Lower lobe of right lung (tissue), 2 donors: ENCODE results near the gene BIRC2. TPM values are rescaled to one million over a fixed set of nuclear protein-coding genes. Genes with fewer than 3 reads are reported as not detected.

Source experiments
- ATAC-seq, 2 donors: fragments of 200-7000 bp; cut with Tn5 transposase; one replicate each; pipeline ENCODE4 v1.9.1; 2020 to 2022; ENCODE audit warnings: mild to moderate bottlenecking in 2 of 2, moderate library complexity in 2 of 2
- DNase-seq: peaks from one replicate; pipeline ENCODE4 v3.0.0-alpha.2; 2020
- H3K27ac ChIP-seq: fragments of 200-600 bp; one replicate; pipeline ENCODE4 v1.8.0; 2022
- H3K27me3 ChIP-seq: fragments of 200-600 bp; one replicate; pipeline ENCODE4 v1.8.0; 2022; ENCODE audit warnings: low read depth
- H3K36me3 ChIP-seq: fragments of 200-600 bp; one replicate; pipeline ENCODE4 v1.8.0; 2022; ENCODE audit warnings: mild to moderate bottlenecking
- H3K4me1 ChIP-seq: fragments of 200-600 bp; one replicate; pipeline ENCODE4 v1.8.0; 2022
- H3K4me3 ChIP-seq: fragments of 200-600 bp; one replicate; pipeline ENCODE4 v1.8.0; 2022; ENCODE audit warnings: mild to moderate bottlenecking
- H3K9me3 ChIP-seq: fragments of 200-600 bp; one replicate; pipeline ENCODE4 v1.8.0; 2022
- CTCF ChIP-seq: fragments of 200-600 bp; IDR thresholded peaks from one replicate; pipeline ENCODE4 v1.8.0; 2022; ENCODE audit warnings: antibody characterized with exemption, mild to moderate bottlenecking
- intact Hi-C: fragments of 100-400 bp; cut with DNase I; formaldehyde crosslinking; loops from one replicate; pipeline ENCODE4 v1.11.0; 2022
- total RNA-seq: library from RNA; stranded (reverse); fragmentation: NEBNext Ultra II Directional; extraction: Animal tissue kit (Norgen Biotek cat#: 25700); gene quantifications from one replicate; pipeline ENCODE4 v1.2.1, GENCODE V29; 2021
- donor health status: DM: no; HTN: yes; CAD: no; lungs with severe emphysema.

BIRC2 gene
- total RNA-seq, 1 donor from 2014 or later = 46.0 TPM

GRCh38 chr11:102398297-102398696 is 51.3 kb downstream of the BIRC2 start:
- peaks cover 69% of the 10 kb centered on the region for H3K36me3 ChIP-seq

GRCh38 chr11:102399189-102399588 is 52.2 kb downstream of the BIRC2 start:
- Histone ChIP-seq H3K27me3 (no peaks in the 10 kb centered on the region), H3K4me1 (no peaks in the 10 kb centered on the region), H3K9me3 (no peaks in the 10 kb centered on the region), H3K4me3 (no peak overlapping the region), H3K27ac (no peak overlapping the region), H3K36me3 (peaks cover 66% of the 10 kb centered on the region)
- ATAC-seq = no peak
- no peak for TF ChIP-seq CTCF
- no peak for DNase-seq
- intact Hi-C loops = no loop called here

More at GRCh38 chr11:102398297-102398696, 51.3 kb downstream of the BIRC2 start:
- no peak for TF ChIP-seq CTCF
- intact Hi-C loops = no loop called here
- Histone ChIP-seq H3K9me3 (no peaks in the 10 kb centered on the region), H3K4me3 (no peak overlapping the region), H3K27me3 (no peaks in the 10 kb centered on the region), H3K27ac (no peak overlapping the region), H3K4me1 (no peaks in the 10 kb centered on the region)
- ATAC-seq = no peak
- DNase-seq = no peak

GRCh38 chr11:102400603-102401002 is 53.6 kb downstream of the BIRC2 start:
- H3K27me3 ChIP-seq = no peaks in the 10 kb centered on the region
- peaks cover 60% of the 10 kb centered on the region for H3K36me3 ChIP-seq
- ATAC-seq = no peak

GRCh38 chr11:102401905-102402304 is 54.9 kb downstream of the BIRC2 start:
- no peak overlapping the region for H3K27ac ChIP-seq
- no peaks in the 10 kb centered on the region for H3K9me3 ChIP-seq
- no peak for ATAC-seq

More at GRCh38 chr11:102400603-102401002, 53.6 kb downstream of the BIRC2 start:
- no peak for TF ChIP-seq CTCF
- Histone ChIP-seq H3K4me1 (no peaks in the 10 kb centered on the region), H3K9me3 (no peaks in the 10 kb centered on the region), H3K4me3 (no peak overlapping the region), H3K27ac (no peak overlapping the region)
- intact Hi-C loops = no loop called here
- no peak for DNase-seq

GRCh38 chr11:102402548-102402947 is 55.5 kb downstream of the BIRC2 start:
- Histone ChIP-seq H3K4me3 (no peak overlapping the region), H3K27ac (no peak overlapping the region), H3K27me3 (no peaks in the 10 kb centered on the region), H3K4me1 (peaks cover 5% of the 10 kb centered on the region), H3K9me3 (no peaks in the 10 kb centered on the region), H3K36me3 (peaks cover 54% of the 10 kb centered on the region)
- intact Hi-C loops = no loop called here
- ATAC-seq (no peak), DNase-seq (no peak)
- no peak for TF ChIP-seq CTCF

More at GRCh38 chr11:102401905-102402304, 54.9 kb downstream of the BIRC2 start:
- intact Hi-C loops = no loop called here
- no peak for TF ChIP-seq CTCF
- H3K4me1 ChIP-seq = no peaks in the 10 kb centered on the region
- H3K36me3 ChIP-seq = peaks cover 60% of the 10 kb centered on the region
- H3K4me3 ChIP-seq = no peak overlapping the region
- DNase-seq = no peak
- no peaks in the 10 kb centered on the region for H3K27me3 ChIP-seq

- H3K27me3 ChIP-seq = no peaks in the 10 kb centered on the region
These were observed 58.5 kb downstream of the BIRC2 start for GRCh38 chr11:102405501-102405900.

More at GRCh38 chr11:102405501-102405900, 58.5 kb downstream of the BIRC2 start:
- H3K36me3 ChIP-seq = peaks cover 25% of the 10 kb centered on the region
- H3K27ac ChIP-seq = no peak overlapping the region
- no peaks in the 10 kb centered on the region for H3K9me3 ChIP-seq
- no peak overlapping the region for H3K4me3 ChIP-seq
- intact Hi-C loops = no loop called here
- no peak for DNase-seq
- H3K4me1 ChIP-seq = peaks cover 9% of the 10 kb centered on the region
- no peak for TF ChIP-seq CTCF
- ATAC-seq = no peak
